Measurements from ENCODE around the gene PTGFR.

The PTGFR gene

DNA sequence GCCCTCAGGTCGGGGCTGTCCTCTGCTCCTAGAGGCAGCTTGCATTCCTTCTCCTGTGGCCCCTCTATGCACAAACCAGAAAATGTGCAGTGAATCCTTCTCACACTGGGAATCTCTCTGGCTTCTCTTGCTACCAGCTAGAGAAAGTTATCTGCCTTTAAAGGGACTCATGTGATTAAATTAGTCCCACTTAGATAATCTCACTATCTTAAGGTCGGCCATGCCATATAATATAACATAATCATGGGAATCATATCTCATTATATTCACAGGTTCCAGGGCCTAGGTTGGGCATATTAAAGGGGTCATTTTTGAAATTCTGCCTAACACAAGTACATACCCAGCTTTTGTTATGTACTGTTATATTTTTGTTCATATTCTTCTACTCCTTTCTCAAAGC is 31.4 kb downstream of the PTGFR start:
- Histone ChIP-seq H3K27me3 (ENCODE audit: control insufficient read depth in 1 of 2, insufficient read depth in 2 of 2, low read length in 2 of 2) (no peaks in the 10 kb centered on the region), H3K27ac (ENCODE audit: low read depth, low read length) (no peak overlapping the region), H3K36me3 (ENCODE audit: insufficient read depth, low read length) (no peaks in the 10 kb centered on the region), H3K4me1 (ENCODE audit: insufficient read depth, low read length) (no peaks in the 10 kb centered on the region), H3K9ac (ENCODE audit: low read length) (no peak overlapping the region), H3K4me3 (ENCODE audit: low read depth in 1 of 2, low read length in 2 of 2) (no peak overlapping the region), H3K9me3 (ENCODE audit: low read length) (no peaks in the 10 kb centered on the region)

DNA sequence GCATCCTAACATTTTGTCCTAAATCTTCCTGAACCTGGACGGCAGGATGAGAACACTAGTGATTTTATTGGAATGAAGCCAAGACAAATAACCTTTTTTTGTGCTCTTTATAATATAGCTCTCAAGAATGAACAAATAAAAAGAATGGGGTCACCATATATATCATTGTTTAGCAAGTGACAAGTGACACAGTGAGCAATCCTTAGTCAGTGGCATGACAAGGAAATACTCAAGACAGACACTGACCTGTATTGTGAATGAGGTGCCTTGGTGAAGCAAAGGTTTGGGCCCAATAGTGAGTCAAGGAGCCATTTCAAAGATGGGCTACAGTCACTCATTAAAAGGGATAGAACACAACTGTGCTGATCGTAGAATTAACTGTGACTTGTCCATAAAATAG is 35.7 kb downstream of the PTGFR start:
- H3K9me3 ChIP-seq (ENCODE audit: low read length), result no peaks in the 10 kb centered on the region
- H3K4me3 ChIP-seq (ENCODE audit: low read depth in 1 of 2, low read length in 2 of 2), result no peak overlapping the region
- H3K27ac ChIP-seq (ENCODE audit: low read depth, low read length), result no peak overlapping the region
- no peaks in the 10 kb centered on the region for H3K36me3 ChIP-seq (ENCODE audit: insufficient read depth, low read length)
- H3K4me1 ChIP-seq (ENCODE audit: insufficient read depth, low read length), result no peaks in the 10 kb centered on the region
- no peak overlapping the region for H3K9ac ChIP-seq (ENCODE audit: low read length)
- no peaks in the 10 kb centered on the region for H3K27me3 ChIP-seq (ENCODE audit: control insufficient read depth in 1 of 2, insufficient read depth in 2 of 2, low read length in 2 of 2)

DNA sequence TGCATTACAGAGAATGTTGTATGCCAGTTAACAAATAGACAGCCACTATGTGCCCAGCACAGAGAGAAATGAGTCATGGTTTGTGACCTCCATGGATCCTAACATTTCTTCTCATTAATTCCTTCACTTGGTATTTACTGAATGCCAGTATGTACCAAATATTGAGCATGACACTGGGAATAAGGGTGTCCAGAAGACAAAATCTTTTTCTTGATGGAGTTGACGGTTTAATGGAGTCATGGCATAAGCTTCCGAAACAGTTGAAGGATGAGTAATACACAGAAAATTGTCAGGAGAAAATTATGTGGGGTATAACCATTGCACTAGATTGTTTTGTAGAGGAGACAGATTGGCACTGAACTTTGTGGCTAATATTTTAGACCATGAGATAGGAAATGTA is 36.9 kb downstream of the PTGFR start:
- no peaks in the 10 kb centered on the region for H3K27me3 ChIP-seq (ENCODE audit: control insufficient read depth in 1 of 2, insufficient read depth in 2 of 2, low read length in 2 of 2)
- no peak overlapping the region for H3K9ac ChIP-seq (ENCODE audit: low read length)
- no peak overlapping the region for H3K4me3 ChIP-seq (ENCODE audit: low read depth in 1 of 2, low read length in 2 of 2)

DNA sequence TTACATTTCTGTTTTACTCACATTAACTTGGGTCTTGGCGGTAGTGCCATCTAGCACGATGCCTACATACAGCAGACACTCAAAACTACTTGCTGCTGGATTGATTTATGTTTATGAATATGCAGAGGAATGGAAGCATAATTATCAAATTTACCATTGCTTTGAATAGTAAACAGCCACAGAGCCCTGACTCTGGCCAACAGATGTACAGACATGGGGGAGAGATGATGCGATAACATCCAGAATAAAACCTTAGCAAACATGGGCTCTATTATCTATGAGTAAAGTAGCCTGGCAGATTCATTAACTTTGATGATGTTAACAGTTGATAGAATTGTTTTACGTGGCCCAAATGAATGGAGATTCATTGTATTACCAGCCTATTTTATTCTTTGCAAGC is 42.8 kb downstream of the PTGFR start:
- no peak overlapping the region for H3K4me3 ChIP-seq (ENCODE audit: low read depth in 1 of 2, low read length in 2 of 2)

More for the DNA sequence above, 36.9 kb downstream of the PTGFR start:
- Histone ChIP-seq H3K27ac (ENCODE audit: low read depth, low read length) (no peak overlapping the region), H3K36me3 (ENCODE audit: insufficient read depth, low read length) (no peaks in the 10 kb centered on the region), H3K9me3 (ENCODE audit: low read length) (no peaks in the 10 kb centered on the region), H3K4me1 (ENCODE audit: insufficient read depth, low read length) (no peaks in the 10 kb centered on the region)

DNA sequence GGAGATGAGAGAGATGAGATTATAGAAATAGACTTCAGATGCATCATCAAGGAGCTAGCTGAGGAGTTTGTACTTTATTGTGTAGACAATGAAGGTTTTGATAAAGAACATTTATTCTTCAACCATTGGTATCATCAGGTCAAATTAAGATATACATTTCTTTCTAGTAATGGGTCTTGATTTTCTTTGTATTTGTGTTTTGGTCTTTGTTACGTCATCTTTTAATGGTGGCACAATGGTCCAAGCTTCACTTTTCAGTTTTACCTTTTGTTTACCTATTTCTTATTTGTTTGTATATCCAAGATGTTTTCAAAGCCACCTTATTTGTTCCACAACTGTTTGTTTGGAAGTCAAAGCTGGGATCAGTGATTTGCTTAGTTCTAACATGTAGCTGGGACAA is 44.5 kb downstream of the PTGFR start:
- no peaks in the 10 kb centered on the region for H3K9me3 ChIP-seq (ENCODE audit: low read length)
- no peaks in the 10 kb centered on the region for H3K27me3 ChIP-seq (ENCODE audit: control insufficient read depth in 1 of 2, insufficient read depth in 2 of 2, low read length in 2 of 2)
- H3K36me3 ChIP-seq (ENCODE audit: insufficient read depth, low read length), result no peaks in the 10 kb centered on the region
- H3K4me3 ChIP-seq (ENCODE audit: low read depth in 1 of 2, low read length in 2 of 2), result no peak overlapping the region
- H3K9ac ChIP-seq (ENCODE audit: low read length), result no peak overlapping the region
- H3K27ac ChIP-seq (ENCODE audit: low read depth, low read length), result no peak overlapping the region
- no peaks in the 10 kb centered on the region for H3K4me1 ChIP-seq (ENCODE audit: insufficient read depth, low read length)

More for the DNA sequence above, 42.8 kb downstream of the PTGFR start:
- Histone ChIP-seq H3K27ac (ENCODE audit: low read depth, low read length) (no peak overlapping the region), H3K4me1 (ENCODE audit: insufficient read depth, low read length) (no peaks in the 10 kb centered on the region), H3K36me3 (ENCODE audit: insufficient read depth, low read length) (no peaks in the 10 kb centered on the region), H3K9ac (ENCODE audit: low read length) (no peak overlapping the region), H3K27me3 (ENCODE audit: control insufficient read depth in 1 of 2, insufficient read depth in 2 of 2, low read length in 2 of 2) (no peaks in the 10 kb centered on the region), H3K9me3 (ENCODE audit: low read length) (no peaks in the 10 kb centered on the region)

DNA sequence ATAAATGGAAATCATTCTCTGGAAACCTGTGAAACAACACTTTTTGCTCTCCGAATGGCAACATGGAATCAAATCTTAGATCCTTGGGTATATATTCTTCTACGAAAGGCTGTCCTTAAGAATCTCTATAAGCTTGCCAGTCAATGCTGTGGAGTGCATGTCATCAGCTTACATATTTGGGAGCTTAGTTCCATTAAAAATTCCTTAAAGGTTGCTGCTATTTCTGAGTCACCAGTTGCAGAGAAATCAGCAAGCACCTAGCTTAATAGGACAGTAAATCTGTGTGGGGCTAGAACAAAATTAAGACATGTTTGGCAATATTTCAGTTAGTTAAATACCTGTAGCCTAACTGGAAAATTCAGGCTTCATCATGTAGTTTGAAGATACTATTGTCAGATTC is 45.7 kb downstream of the PTGFR start:
- no peaks in the 10 kb centered on the region for H3K9me3 ChIP-seq (ENCODE audit: low read length)
- H3K27me3 ChIP-seq (ENCODE audit: control insufficient read depth in 1 of 2, insufficient read depth in 2 of 2, low read length in 2 of 2), result no peaks in the 10 kb centered on the region
- H3K4me1 ChIP-seq (ENCODE audit: insufficient read depth, low read length), result no peaks in the 10 kb centered on the region
- H3K4me3 ChIP-seq (ENCODE audit: low read depth in 1 of 2, low read length in 2 of 2), result no peak overlapping the region
- H3K27ac ChIP-seq (ENCODE audit: low read depth, low read length), result no peak overlapping the region
- no peak overlapping the region for H3K9ac ChIP-seq (ENCODE audit: low read length)
- no peaks in the 10 kb centered on the region for H3K36me3 ChIP-seq (ENCODE audit: insufficient read depth, low read length)

DNA sequence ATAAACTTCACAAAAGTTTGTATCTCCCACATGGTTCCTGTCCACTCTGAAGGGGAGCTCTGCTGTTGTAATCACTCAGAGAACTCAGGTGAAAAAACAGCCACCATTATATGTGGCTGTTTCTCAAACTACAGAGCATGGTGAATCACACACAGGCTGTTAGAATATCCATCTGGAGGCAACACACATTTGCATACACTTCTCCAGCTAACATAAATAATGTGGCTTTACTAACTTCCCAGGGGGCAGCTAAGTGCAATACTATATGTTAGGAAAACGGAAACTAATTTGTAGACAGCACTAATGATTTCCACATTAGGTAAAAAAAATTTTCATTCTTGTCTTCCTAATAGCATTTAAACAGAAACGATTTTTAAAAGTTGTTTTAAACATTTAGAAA is 49.3 kb downstream of the PTGFR start:
- no peaks in the 10 kb centered on the region for H3K4me1 ChIP-seq (ENCODE audit: insufficient read depth, low read length)
- H3K9me3 ChIP-seq (ENCODE audit: low read length), result no peaks in the 10 kb centered on the region
- H3K27ac ChIP-seq (ENCODE audit: low read depth, low read length), result no peak overlapping the region
- H3K27me3 ChIP-seq (ENCODE audit: control insufficient read depth in 1 of 2, insufficient read depth in 2 of 2, low read length in 2 of 2), result no peaks in the 10 kb centered on the region
- H3K4me3 ChIP-seq (ENCODE audit: low read depth in 1 of 2, low read length in 2 of 2), result no peak overlapping the region
- H3K9ac ChIP-seq (ENCODE audit: low read length), result no peak overlapping the region
- no peaks in the 10 kb centered on the region for H3K36me3 ChIP-seq (ENCODE audit: insufficient read depth, low read length)

DNA sequence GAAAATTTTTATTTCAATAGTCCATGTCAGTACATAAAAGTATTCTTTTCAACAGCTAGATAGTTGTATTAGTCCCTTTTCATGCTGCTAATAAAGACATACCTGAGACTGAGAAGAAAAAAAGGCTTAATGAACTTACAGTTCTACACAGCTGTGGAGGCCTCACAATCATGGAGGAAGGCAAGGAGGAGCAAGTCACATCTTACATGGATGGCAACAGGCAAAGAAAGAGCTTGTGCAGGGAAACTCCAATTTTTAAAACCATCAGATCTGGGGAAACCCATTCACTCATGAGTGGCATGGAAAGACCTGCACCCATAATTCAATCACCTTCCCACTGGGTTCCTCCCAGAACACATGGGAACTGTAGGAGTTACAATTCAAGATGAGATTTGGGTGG is 50.7 kb downstream of the PTGFR start:
- Histone ChIP-seq H3K4me1 (ENCODE audit: insufficient read depth, low read length) (no peaks in the 10 kb centered on the region), H3K27me3 (ENCODE audit: control insufficient read depth in 1 of 2, insufficient read depth in 2 of 2, low read length in 2 of 2) (no peaks in the 10 kb centered on the region), H3K4me3 (ENCODE audit: low read depth in 1 of 2, low read length in 2 of 2) (no peak overlapping the region), H3K9ac (ENCODE audit: low read length) (no peak overlapping the region), H3K36me3 (ENCODE audit: insufficient read depth, low read length) (no peaks in the 10 kb centered on the region), H3K9me3 (ENCODE audit: low read length) (no peaks in the 10 kb centered on the region), H3K27ac (ENCODE audit: low read depth, low read length) (no peak overlapping the region)

DNA sequence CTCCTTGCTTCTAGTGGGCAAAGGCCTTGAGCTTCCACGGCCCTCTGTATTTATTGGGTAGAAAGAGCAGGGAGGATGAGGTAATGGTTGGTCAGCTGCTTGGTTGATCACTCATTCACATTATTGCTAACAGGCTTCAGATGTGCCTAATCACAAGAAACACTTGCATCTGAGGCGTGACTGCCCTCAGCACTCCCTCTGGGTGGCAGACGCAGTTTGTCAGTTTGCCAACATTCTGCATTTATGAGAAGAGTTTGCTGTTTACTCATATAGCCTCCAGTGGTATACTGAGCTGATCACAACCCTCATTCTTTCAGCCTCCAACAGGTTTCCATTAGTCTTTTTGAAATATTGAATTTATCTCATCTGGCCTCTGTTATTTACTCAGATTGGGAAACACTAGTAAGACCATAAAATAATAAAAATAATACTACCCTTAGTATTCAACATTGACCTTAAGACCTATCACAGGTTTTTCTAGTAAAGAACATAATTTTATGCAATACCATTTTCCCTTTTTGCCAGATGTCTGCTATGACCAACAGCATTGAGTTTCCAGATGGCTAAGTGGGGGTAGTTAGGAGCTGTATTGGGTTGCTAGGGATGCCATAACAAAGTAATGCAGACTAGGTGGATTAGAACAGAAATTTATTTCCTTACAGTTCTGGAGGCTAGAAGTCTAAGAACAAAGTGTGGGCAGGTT is 53.3 kb downstream of the PTGFR start:
- H3K9ac ChIP-seq (ENCODE audit: low read length), result no peak overlapping the region
- no peaks in the 10 kb centered on the region for H3K4me1 ChIP-seq (ENCODE audit: insufficient read depth, low read length)
- H3K27ac ChIP-seq (ENCODE audit: low read depth, low read length), result no peak overlapping the region
- H3K36me3 ChIP-seq (ENCODE audit: insufficient read depth, low read length), result no peaks in the 10 kb centered on the region
- no peak overlapping the region for H3K4me3 ChIP-seq (ENCODE audit: low read depth in 1 of 2, low read length in 2 of 2)
- no peaks in the 10 kb centered on the region for H3K9me3 ChIP-seq (ENCODE audit: low read length)
- H3K27me3 ChIP-seq (ENCODE audit: control insufficient read depth in 1 of 2, insufficient read depth in 2 of 2, low read length in 2 of 2), result no peaks in the 10 kb centered on the region

DNA sequence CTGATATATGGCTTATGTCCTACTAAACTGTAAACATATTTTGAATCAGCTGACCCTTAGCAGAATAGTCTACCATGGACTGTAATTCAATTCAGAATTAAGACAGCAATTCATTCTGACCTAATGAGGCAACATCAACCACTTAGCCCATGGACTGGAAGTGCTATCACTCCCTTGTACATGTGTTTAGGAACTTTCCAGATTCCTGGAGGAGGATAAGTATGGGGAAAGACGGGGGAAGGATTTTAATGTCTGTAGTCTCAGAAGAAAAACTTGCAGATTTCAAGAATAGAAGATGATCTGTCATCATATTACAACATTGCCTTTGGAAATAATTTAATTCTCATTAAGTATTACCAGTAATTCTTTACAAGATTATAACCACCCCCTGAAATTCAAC is 56.3 kb downstream of the PTGFR start:
- H3K4me3 ChIP-seq (ENCODE audit: low read depth in 1 of 2, low read length in 2 of 2), result no peak overlapping the region
- H3K36me3 ChIP-seq (ENCODE audit: insufficient read depth, low read length), result no peaks in the 10 kb centered on the region
- no peak overlapping the region for H3K27ac ChIP-seq (ENCODE audit: low read depth, low read length)
- no peaks in the 10 kb centered on the region for H3K27me3 ChIP-seq (ENCODE audit: control insufficient read depth in 1 of 2, insufficient read depth in 2 of 2, low read length in 2 of 2)
- H3K4me1 ChIP-seq (ENCODE audit: insufficient read depth, low read length), result no peaks in the 10 kb centered on the region
- no peak overlapping the region for H3K9ac ChIP-seq (ENCODE audit: low read length)
- H3K9me3 ChIP-seq (ENCODE audit: low read length), result no peaks in the 10 kb centered on the region

DNA sequence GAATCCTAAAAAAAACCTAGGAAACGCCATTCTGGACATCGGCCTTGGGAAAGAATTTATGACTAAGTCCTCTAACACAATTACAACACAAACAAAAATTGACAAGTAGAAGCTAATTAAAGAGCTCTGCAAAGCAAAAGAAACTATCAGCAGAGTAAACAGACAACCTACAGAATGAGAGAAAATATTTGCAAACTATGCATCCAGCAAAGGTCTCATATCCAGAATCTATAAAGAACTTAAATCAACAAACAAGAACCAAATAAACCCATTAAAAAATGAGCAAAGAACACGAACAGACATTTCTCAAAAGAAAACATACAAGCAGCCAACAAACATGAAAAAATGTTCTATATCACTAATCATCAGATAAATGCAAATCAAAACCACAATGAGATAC is 58.6 kb downstream of the PTGFR start:
- peaks cover 5% of the 10 kb centered on the region for H3K9me3 ChIP-seq (ENCODE audit: low read length)
- no peak overlapping the region for H3K4me3 ChIP-seq (ENCODE audit: low read depth in 1 of 2, low read length in 2 of 2)
- no peaks in the 10 kb centered on the region for H3K4me1 ChIP-seq (ENCODE audit: insufficient read depth, low read length)
- H3K27ac ChIP-seq (ENCODE audit: low read depth, low read length), result no peak overlapping the region
- H3K9ac ChIP-seq (ENCODE audit: low read length), result no peak overlapping the region
- H3K27me3 ChIP-seq (ENCODE audit: control insufficient read depth in 1 of 2, insufficient read depth in 2 of 2, low read length in 2 of 2), result no peaks in the 10 kb centered on the region
- no peaks in the 10 kb centered on the region for H3K36me3 ChIP-seq (ENCODE audit: insufficient read depth, low read length)

DNA sequence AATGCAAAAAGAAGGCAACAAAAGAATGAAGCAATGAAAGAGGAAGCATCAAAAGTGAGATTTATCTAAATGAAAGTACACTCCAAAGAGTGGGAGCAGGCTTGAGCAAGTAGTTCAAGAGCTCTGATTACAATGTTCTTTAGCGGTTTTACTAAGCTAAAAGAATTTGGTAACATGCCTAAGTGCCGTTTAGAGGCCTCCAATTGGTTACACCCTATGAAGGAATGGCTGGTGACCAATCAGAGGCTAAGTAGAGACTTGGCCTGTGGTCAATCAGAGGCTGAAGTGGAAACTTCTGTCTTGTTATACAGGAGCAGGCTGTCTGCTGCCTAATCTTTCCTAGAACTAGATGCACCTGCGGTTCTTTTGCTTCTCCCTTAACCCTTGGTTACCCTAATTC is 59.1 kb downstream of the PTGFR start:
- no peak overlapping the region for H3K4me3 ChIP-seq (ENCODE audit: low read depth in 1 of 2, low read length in 2 of 2)
- no peak overlapping the region for H3K27ac ChIP-seq (ENCODE audit: low read depth, low read length)
- no peaks in the 10 kb centered on the region for H3K4me1 ChIP-seq (ENCODE audit: insufficient read depth, low read length)
- peaks cover 5% of the 10 kb centered on the region for H3K9me3 ChIP-seq (ENCODE audit: low read length)
- no peak overlapping the region for H3K9ac ChIP-seq (ENCODE audit: low read length)
- H3K27me3 ChIP-seq (ENCODE audit: control insufficient read depth in 1 of 2, insufficient read depth in 2 of 2, low read length in 2 of 2), result no peaks in the 10 kb centered on the region
- no peaks in the 10 kb centered on the region for H3K36me3 ChIP-seq (ENCODE audit: insufficient read depth, low read length)

All from muscle layer of colon (tissue), 2 donors.